H54 (cell line): ENCODE measurements around the gene ATF7IP.
A peak's percentile ranks its signal among the peaks of the same experiment; 100 is the strongest.
"Not testable (repeated sequence)": the region's sequence is repeated elsewhere in the genome, so short reads cannot be mapped to it uniquely, and the experiment has no call there.

Experiments used
- DNase-seq: peaks from one replicate; pipeline ENCODE4 v3.0.0; 2011; ENCODE audit warnings: low spot score, mixed read lengths; ENCODE audit not compliant: insufficient read length
- FAIRE-seq: peaks from 3 replicates; lab custom pipeline; 2011; peaks lifted over from hg19 to GRCh38; lab: Jason Lieb, UNC
- POLR2A ChIP-seq: IDR thresholded peaks from 2 replicates; pipeline ENCODE4 v1.6.1; 2011; ENCODE audit warnings: low read depth, mild to moderate bottlenecking, low read length

ATF7IP gene

GRCh38 chr12:14365294-14366208, at the start of gene ATF7IP:
Gene ATF7IP (plus strand): TSS chr12:14365682. CDS start chr12:14423916, 58,234 bp downstream.
- DNase-seq (peak; percentile 77), FAIRE-seq (peak; percentile 93)

GRCh38 chr12:14317362-14318146, 47.9 kb upstream of the ATF7IP start:
- TF ChIP-seq POLR2A = no peak
- FAIRE-seq = no peak
- no peak for DNase-seq

More at GRCh38 chr12:14365294-14366208, at the start of gene ATF7IP:
- TF ChIP-seq POLR2A = peak; percentile 47; the same call in 1 of the 2 replicates

GRCh38 chr12:14319704-14320427, 45.6 kb upstream of the ATF7IP start:
- DNase-seq, FAIRE-seq: not testable (repeated sequence)

- no peak for FAIRE-seq
- TF ChIP-seq POLR2A = no peak
Observed at GRCh38 chr12:14322403-14322802, 43.1 kb upstream of the ATF7IP start.

GRCh38 chr12:14325716-14326343, 39.7 kb upstream of the ATF7IP start:
- TF ChIP-seq POLR2A = no peak
- DNase-seq (no peak), FAIRE-seq (no peak)

More at GRCh38 chr12:14322403-14322802, 43.1 kb upstream of the ATF7IP start:
- DNase-seq = no peak

- no peak for TF ChIP-seq POLR2A
- no peak for FAIRE-seq
- DNase-seq = no peak
Observed at GRCh38 chr12:14326699-14327098, 38.8 kb upstream of the ATF7IP start.

GRCh38 chr12:14327711-14328110, 37.8 kb upstream of the ATF7IP start:
- no peak for DNase-seq
- FAIRE-seq = no peak
- no peak for TF ChIP-seq POLR2A

GRCh38 chr12:14332482-14332881, 33.0 kb upstream of the ATF7IP start:
- no peak for FAIRE-seq
- DNase-seq = no peak

GRCh38 chr12:14340371-14340770, 25.1 kb upstream of the ATF7IP start:
- no peak for FAIRE-seq
- DNase-seq = no peak
- no peak for TF ChIP-seq POLR2A

More at GRCh38 chr12:14332482-14332881, 33.0 kb upstream of the ATF7IP start:
- TF ChIP-seq POLR2A = no peak

GRCh38 chr12:14351524-14351923, 14.0 kb upstream of the ATF7IP start:
- DNase-seq, FAIRE-seq: not testable (repeated sequence)

GRCh38 chr12:14352066-14352465, 13.4 kb upstream of the ATF7IP start:
- DNase-seq, FAIRE-seq: not testable (repeated sequence)

- not testable (repeated sequence) for FAIRE-seq, DNase-seq
Observed at GRCh38 chr12:14354665-14355064, 10.8 kb upstream of the ATF7IP start.

- DNase-seq (no peak), FAIRE-seq (no peak)
- no peak for TF ChIP-seq POLR2A
Observed at GRCh38 chr12:14356147-14356546, 9.3 kb upstream of the ATF7IP start.
